Lung (tissue), 12 donors: ENCODE measurements around the gene AGRP. TPM values are rescaled to one million over a fixed set of nuclear protein-coding genes. Genes with fewer than 3 reads are reported as not detected.

Experiments
- ATAC-seq: fragments of 200-7000 bp; cut with Tn5 transposase; one replicate; pipeline ENCODE4 v1.9.1; 2020; ENCODE audit warnings: moderate number of reproducible peaks; ENCODE audit not compliant: insufficient read depth, low FRiP score
- DNase-seq, 3 donors: peaks; one replicate each; pipeline ENCODE4 v3.0.0-alpha.2; 2013 to 2017
- H3K27ac ChIP-seq, 2 donors: one replicate each; pipeline ENCODE4 v1.5.1; 2013; ENCODE audit warnings: mild to moderate bottlenecking in 2 of 2, moderate library complexity in 2 of 2, control low read depth in 1 of 2, inconsistent platforms in 1 of 2, low read depth in 1 of 2, low read length in 1 of 2
- H3K27me3 ChIP-seq, 3 donors: one replicate each; pipeline ENCODE4 v1.5.1; 2013; ENCODE audit warnings: low read length in 2 of 3; ENCODE audit not compliant: control insufficient read depth in 3 of 3, insufficient read depth in 3 of 3
- H3K36me3 ChIP-seq, 4 donors: one replicate each; pipeline ENCODE4 v1.5.1; 2013; ENCODE audit warnings: low read length in 4 of 4, mild to moderate bottlenecking in 1 of 4, moderate library complexity in 1 of 4; ENCODE audit not compliant: control insufficient read depth in 4 of 4, insufficient read depth in 4 of 4
- H3K4me1 ChIP-seq, 5 donors: one replicate each; pipeline ENCODE4 v1.5.1; 2013; ENCODE audit warnings: low read length in 5 of 5, mild to moderate bottlenecking in 2 of 5, moderate library complexity in 1 of 5; ENCODE audit not compliant: control insufficient read depth in 5 of 5, insufficient read depth in 5 of 5
- H3K4me3 ChIP-seq: one replicate; pipeline ENCODE4 v1.5.1; 2013; ENCODE audit warnings: mild to moderate bottlenecking, control low read depth, moderate library complexity
- H3K9ac ChIP-seq, 2 donors: one replicate each; pipeline ENCODE4 v1.5.1; 2013; ENCODE audit warnings: low read length in 2 of 2, control low read depth in 1 of 2; ENCODE audit not compliant: insufficient read depth in 1 of 2
- H3K9me3 ChIP-seq, 4 donors: one replicate each; pipeline ENCODE4 v1.5.1; 2013; ENCODE audit warnings: low read length in 3 of 4, mild to moderate bottlenecking in 1 of 4, moderate library complexity in 1 of 4; ENCODE audit not compliant: control insufficient read depth in 4 of 4, insufficient read depth in 3 of 4
- CTCF ChIP-seq: IDR thresholded peaks from 2 replicates; pipeline ENCODE4 v1.5.1; 2012; ENCODE audit warnings: mild to moderate bottlenecking; ENCODE audit errors: control extremely low read depth, extremely low read depth
- WGBS, 2 donors: extraction: QIAGEN DNeasy Blood & Tissue Kit; methylation state at CpG; one replicate each; pipeline ENCODE4 v1.1.7; 2013; 5-methylcytosine and 5-hydroxymethylcytosine counted together
- polyA plus RNA-seq, 2 donors: library from polyadenylated mRNA; stranded (reverse); fragments of 200-250 nt; gene quantifications; one replicate each; pipeline ENCODE4 v1.2.1, GENCODE V29; 2013
- total RNA-seq, 2 donors: library from RNA; depleted of rRNA in 1 of 2; stranded (reverse); fragments of >200 nt in 1 of 2; gene quantifications; one replicate each; pipeline ENCODE4 v1.2.1, GENCODE V29; 2014 to 2021
- donor health status: control.
- donor health status: control.
- donor health status: Bipolar disorder and iron deficiency.
- donor health status: healthy.
- donor health status: DM: yes; HTN: yes; CAD: no.

The AGRP gene
- total and polyA plus RNA-seq, 4 donors: 0.97 to 8.3 (median 1.4) TPM; not detected in 1

- Histone ChIP-seq H3K36me3 (peaks cover 0 to 7% (median 0%) of the 10 kb centered on the region in 4 donors), H3K27me3 (no peaks in the 10 kb centered on the region), H3K9ac (no peak overlapping the region), H3K9me3 (no peaks in the 10 kb centered on the region), H3K27ac (no peak overlapping the region), H3K4me3 (no peak overlapping the region), H3K4me1 (peaks cover 3 to 44% (median 9%) of the 10 kb centered on the region in 5 donors)
- no peak for ATAC-seq
- no peak for TF ChIP-seq CTCF
- 88 to 89% methylated on average over 2 of the region's 2 CpGs for WGBS, 2 donors
- no peak for DNase-seq
Measured at GRCh38 chr16:67464565-67464964, 18.8 kb downstream of the AGRP start.

- ATAC-seq: no peak
Measured at GRCh38 chr16:67463691-67464090, 19.7 kb downstream of the AGRP start.

GRCh38 chr16:67463059-67463458 lies 20.3 kb downstream of the AGRP start:
- peaks cover 12 to 54% (median 18%) of the 10 kb centered on the region in 5 donors for H3K4me1 ChIP-seq
- WGBS, 2 donors: 85 to 92% methylated on average over 5 of the region's 5 CpGs
- ATAC-seq (no peak), DNase-seq (no peak)
- no peak overlapping the region for H3K27ac ChIP-seq
- peaks cover 0 to 9% (median 0%) of the 10 kb centered on the region in 4 donors for H3K36me3 ChIP-seq
- no peak for TF ChIP-seq CTCF
- H3K9me3 ChIP-seq: no peaks in the 10 kb centered on the region
- H3K4me3 ChIP-seq: no peak overlapping the region
- no peak overlapping the region for H3K9ac ChIP-seq
- H3K27me3 ChIP-seq: no peaks in the 10 kb centered on the region

More at GRCh38 chr16:67463691-67464090, 19.7 kb downstream of the AGRP start:
- DNase-seq: no peak
- TF ChIP-seq CTCF: no peak
- H3K9ac ChIP-seq: no peak overlapping the region
- peaks cover 9 to 50% (median 13%) of the 10 kb centered on the region in 5 donors for H3K4me1 ChIP-seq
- H3K9me3 ChIP-seq: no peaks in the 10 kb centered on the region
- no peak overlapping the region for H3K4me3 ChIP-seq
- no peak overlapping the region for H3K27ac ChIP-seq
- WGBS, 2 donors: 96 to 98% methylated on average over 4 of the region's 4 CpGs
- H3K36me3 ChIP-seq: peaks cover 0 to 9% (median 0%) of the 10 kb centered on the region in 4 donors
- no peaks in the 10 kb centered on the region for H3K27me3 ChIP-seq

GRCh38 chr16:67462279-67462655 lies 21.1 kb downstream of the AGRP start:
- 90% methylated on average over 5 of the region's 5 CpGs for WGBS, 2 donors
- no peaks in the 10 kb centered on the region for H3K9me3 ChIP-seq
- no peak for TF ChIP-seq CTCF
- no peak overlapping the region for H3K9ac ChIP-seq
- peak overlapping the region in 1 of 2 donors; percentile 37 for H3K27ac ChIP-seq
- no peak for DNase-seq
- H3K36me3 ChIP-seq: peaks cover 0 to 9% (median 0%) of the 10 kb centered on the region in 4 donors
- ATAC-seq: no peak
- H3K4me1 ChIP-seq: peaks cover 12 to 61% (median 25%) of the 10 kb centered on the region in 5 donors
- H3K4me3 ChIP-seq: no peak overlapping the region
- no peaks in the 10 kb centered on the region for H3K27me3 ChIP-seq
